ENCODE measurements around the gene OVCA2.

Gene OVCA2

GRCh38 chr17:2054512-2055291, 12.9 kb downstream of the OVCA2 start, which contains the start of gene HIC1:
HIC1 (plus strand) TSS chr17:2055103; CDS start chr17:2056691, 1,588 bp downstream.
- DNase-seq (ENCODE audit: low read depth), result peak; percentile 75

GRCh38 chr17:2055292-2056205, 13.7 kb downstream of the OVCA2 start:
- DNase-seq (ENCODE audit: low read depth), result no peak

- no peak for DNase-seq (ENCODE audit: low read depth)
These were observed 14.7 kb downstream of the OVCA2 start for GRCh38 chr17:2056206-2057174.

- DNase-seq (ENCODE audit: low read depth), result no peak
These were observed 15.4 kb downstream of the OVCA2 start for GRCh38 chr17:2057175-2057759.

GRCh38 chr17:2057760-2058585, 16.2 kb downstream of the OVCA2 start:
- no peak for DNase-seq (ENCODE audit: low read depth)

GRCh38 chr17:2058586-2059546, 17.0 kb downstream of the OVCA2 start:
- no peak for DNase-seq (ENCODE audit: low read depth)

- DNase-seq (ENCODE audit: low read depth), result no peak
These were observed 17.9 kb downstream of the OVCA2 start for GRCh38 chr17:2059547-2060384.

GRCh38 chr17:2060385-2060658, 18.5 kb downstream of the OVCA2 start:
- no peak for DNase-seq (ENCODE audit: low read depth)

- no peak for DNase-seq (ENCODE audit: low read depth)
These were observed 19.0 kb downstream of the OVCA2 start for GRCh38 chr17:2060681-2061440.

GRCh38 chr17:2061441-2061958, 19.7 kb downstream of the OVCA2 start:
- DNase-seq (ENCODE audit: low read depth), result no peak

- DNase-seq (ENCODE audit: low read depth), result no peak
These were observed 20.9 kb downstream of the OVCA2 start for GRCh38 chr17:2062571-2063183.

GRCh38 chr17:2063261-2064146, 21.7 kb downstream of the OVCA2 start:
- DNase-seq (ENCODE audit: low read depth), result no peak

- DNase-seq (ENCODE audit: low read depth), result no peak
These were observed 22.3 kb downstream of the OVCA2 start for GRCh38 chr17:2064147-2064489.

- DNase-seq (ENCODE audit: low read depth), result no peak
These were observed 22.7 kb downstream of the OVCA2 start for GRCh38 chr17:2064520-2064971.

GRCh38 chr17:2064980-2065785, 23.4 kb downstream of the OVCA2 start:
- no peak for DNase-seq (ENCODE audit: low read depth)
